PFSK-1 (cell line): ENCODE data around the gene GARIN5B.

Experiments
- FOXP2 ChIP-seq: optimal IDR thresholded peaks from 2 replicates; pipeline ENCODE3; 2011; ENCODE audit warnings: borderline replicate concordance, control low read depth, inconsistent platforms; ENCODE audit not compliant: insufficient read depth; ENCODE audit errors: extremely low read length, extremely low read depth
- POLR2AphosphoS5 ChIP-seq: IDR thresholded peaks from 2 replicates; pipeline ENCODE4 v1.6.1; 2012; ENCODE audit warnings: low read depth, mild to moderate bottlenecking, control low read depth, low read length, moderate library complexity
- REST ChIP-seq, 2 experiments: IDR thresholded peaks; 2 replicates each; pipeline versions ENCODE4 v1.6.1 to v1.8.0; 2011 to 2012; ENCODE audit warnings: low read depth in 2 of 2, low read length in 2 of 2, control low read depth in 1 of 2, inconsistent platforms in 1 of 2, mild to moderate bottlenecking in 1 of 2, moderate library complexity in 1 of 2; ENCODE audit not compliant: insufficient read depth in 1 of 2
- SIN3A ChIP-seq: IDR thresholded peaks from 2 replicates; pipeline ENCODE4 v1.6.1; 2012; ENCODE audit warnings: mild to moderate bottlenecking, low read length, moderate library complexity, borderline replicate concordance; ENCODE audit not compliant: insufficient read depth
- TAF1 ChIP-seq: IDR thresholded peaks from 2 replicates; pipeline ENCODE4 v1.6.1; 2012; ENCODE audit warnings: low read length, control low read depth, borderline replicate concordance; ENCODE audit not compliant: insufficient read depth

GARIN5B gene

GRCh38 chr19:55340784-55341147, 22.3 kb downstream of the GARIN5B start:
- no peak for TF ChIP-seq POLR2AphosphoS5
- no peak for TF ChIP-seq SIN3A
- TF ChIP-seq TAF1: no peak
- no peak for TF ChIP-seq FOXP2
- no peak for TF ChIP-seq REST (IDR thresholded peaks at IDR 0.05; ENCODE audit: insufficient read depth in 1 of 2, low read depth in 2 of 2, low read length in 2 of 2)

- peak; percentile 84 for TF ChIP-seq POLR2AphosphoS5
- no peak for TF ChIP-seq REST (IDR thresholded peaks at IDR 0.05; ENCODE audit: insufficient read depth in 1 of 2, low read depth in 2 of 2, low read length in 2 of 2)
Measured at GRCh38 chr19:55339889-55340783, 22.9 kb downstream of the GARIN5B start.

- peak; percentile 52; the same call in 1 of the 2 replicates for TF ChIP-seq SIN3A
- peak; percentile 35 for TF ChIP-seq FOXP2
- no peak for TF ChIP-seq REST (IDR thresholded peaks at IDR 0.05; ENCODE audit: insufficient read depth in 1 of 2, low read depth in 2 of 2, low read length in 2 of 2)
- TF ChIP-seq POLR2AphosphoS5: peak; percentile 5; the same call in 1 of the 2 replicates
- peak; percentile 85; the same call in 1 of the 2 replicates for TF ChIP-seq TAF1
Measured at GRCh38 chr19:55339105-55339888, 23.8 kb downstream of the GARIN5B start, which contains the start of gene KMT5C. Gene KMT5C (plus strand): TSS chr19:55339876. CDS start chr19:55341937, 2,061 bp downstream.

GRCh38 chr19:55336101-55336500, 27.0 kb downstream of the GARIN5B start:
- TF ChIP-seq REST (IDR thresholded peaks at IDR 0.05; ENCODE audit: insufficient read depth in 1 of 2, low read depth in 2 of 2, low read length in 2 of 2): no peak
- TF ChIP-seq POLR2AphosphoS5: no peak
